H1 (cell line): ENCODE data around the gene CNOT3. TPM values are rescaled to one million over a fixed set of nuclear protein-coding genes. Genes with fewer than 3 reads are reported as not detected.

Experiments used
- CTCF ChIA-PET: fragments of 300-600 bp; sonication (Branson Sonifier 250); formaldehyde crosslinking; loops from one replicate; lab custom pipeline; 2021; ENCODE audit not compliant: partially characterized antibody; lab: Charles Lee
- POLR2A ChIA-PET: fragments of 300-600 bp; sonication (Branson Sonifier 250); formaldehyde crosslinking; loops from one replicate; lab custom pipeline; 2021; ENCODE audit warnings: inconsistent platforms; ENCODE audit not compliant: partially characterized antibody; lab: Charles Lee
- DNase-seq, 2 experiments: peaks; one replicate each; pipeline versions ENCODE4 v3.0.0 to v3.0.0-alpha.2; 2010 to 2022; ENCODE audit warnings: low spot score in 2 of 2, low read depth in 1 of 2, mixed read lengths in 1 of 2
- FAIRE-seq: peaks from 2 replicates; lab custom pipeline; 2011; peaks lifted over from hg19 to GRCh38; lab: Jason Lieb, UNC
- H2AFZ ChIP-seq: 2 replicates; pipeline ENCODE4 v1.8.1; 2012; ENCODE audit warnings: low read length, inconsistent platforms
- H2AK5ac ChIP-seq: 2 replicates; pipeline ENCODE4 v1.6.1; 2013; ENCODE audit warnings: low read depth, low read length
- H2BK120ac ChIP-seq: replicated peaks from 2 replicates; pipeline ENCODE3; 2013; ENCODE audit warnings: low read depth, low read length, inconsistent platforms
- H2BK12ac ChIP-seq: 2 replicates; pipeline ENCODE4 v1.6.1; 2013; ENCODE audit warnings: low read depth, low read length
- H2BK15ac ChIP-seq: 2 replicates; pipeline ENCODE4 v1.6.1; 2013; ENCODE audit warnings: low read length
- H2BK20ac ChIP-seq: 2 replicates; pipeline ENCODE4 v1.6.1; 2013; ENCODE audit warnings: low read length
- H2BK5ac ChIP-seq: 2 replicates; pipeline ENCODE4 v1.6.1; 2013; ENCODE audit warnings: low read depth, low read length
- H3K14ac ChIP-seq: 2 replicates; pipeline ENCODE4 v1.6.1; 2013; ENCODE audit warnings: inconsistent platforms; ENCODE audit not compliant: insufficient read length
- H3K18ac ChIP-seq: 2 replicates; pipeline ENCODE4 v1.6.1; 2013; ENCODE audit warnings: low read length; ENCODE audit errors: extremely low read depth
- H3K23ac ChIP-seq: 2 replicates; pipeline ENCODE4 v1.6.1; 2013; ENCODE audit warnings: inconsistent platforms; ENCODE audit not compliant: insufficient read length
- H3K23me2 ChIP-seq: 2 replicates; pipeline ENCODE4 v1.6.1; 2013; ENCODE audit warnings: low read depth, low read length
- H3K27ac ChIP-seq: 2 replicates; pipeline ENCODE4 v1.6.1; 2011; ENCODE audit warnings: low read depth, low read length, inconsistent platforms
- H3K27me3 ChIP-seq, 4 experiments: replicated peaks in 1 of 4; 1 replicate in 1 of 4; 2 replicates in 3 of 4; pipeline versions ENCODE4 v1.6.1 to v1.8.1; 2011 to 2013; ENCODE audit warnings: low read length in 3 of 4, mild to moderate bottlenecking in 3 of 4, inconsistent platforms in 2 of 4, mixed read lengths in 2 of 4, moderate library complexity in 1 of 4; ENCODE audit not compliant: control insufficient read depth in 3 of 4, insufficient read depth in 3 of 4; ENCODE audit errors: extremely low read depth in 1 of 4
- H3K36me3 ChIP-seq, 4 experiments: 2 replicates each; pipeline versions ENCODE4 v1.6.1 to v1.8.1; 2011 to 2013; ENCODE audit warnings: mild to moderate bottlenecking in 4 of 4, low read length in 3 of 4, moderate library complexity in 2 of 4, control low read depth in 1 of 4, inconsistent platforms in 1 of 4; ENCODE audit not compliant: insufficient read depth in 4 of 4, control insufficient read depth in 2 of 4
- H3K4ac ChIP-seq: replicated peaks from 2 replicates; pipeline ENCODE3; 2013; ENCODE audit warnings: low read length, low read depth, mixed read lengths, inconsistent platforms; ENCODE audit not compliant: insufficient read length
- H3K4me1 ChIP-seq, 4 experiments: replicated peaks in 1 of 4; 1 replicate in 1 of 4; 2 replicates in 3 of 4; pipeline versions ENCODE4 v1.6.1 to v1.8.1; 2011 to 2013; ENCODE audit warnings: low read length in 3 of 4, inconsistent platforms in 2 of 4, mixed read lengths in 1 of 4; ENCODE audit not compliant: insufficient read depth in 4 of 4, control insufficient read depth in 3 of 4
- H3K4me2 ChIP-seq, 2 experiments: 2 replicates each; pipeline versions ENCODE4 v1.6.1 to v1.8.1; 2011 to 2013; ENCODE audit warnings: low read depth in 2 of 2, low read length in 2 of 2, control low read depth in 1 of 2, inconsistent platforms in 1 of 2, mild to moderate bottlenecking in 1 of 2; ENCODE audit not compliant: insufficient read depth in 1 of 2
- H3K4me3 ChIP-seq, 4 experiments: fragments of 200-600, 300-600 bp in 1 of 4; sonication (generic), shearing (Covaris generic), sonication (Bioruptor Twin) in 1 of 4; 2 replicates each; pipeline versions ENCODE4 v1.5.1 to v1.8.1; 2011 to 2016; ENCODE audit warnings: low read length in 4 of 4, low read depth in 3 of 4, control low read depth in 2 of 4, inconsistent platforms in 2 of 4, mild to moderate bottlenecking in 2 of 4, mixed read lengths in 1 of 4, moderate library complexity in 1 of 4; ENCODE audit not compliant: insufficient read depth in 2 of 4; ENCODE audit errors: extremely low read depth in 1 of 4
- H3K56ac ChIP-seq: replicated peaks from 2 replicates; pipeline ENCODE3; 2013; ENCODE audit warnings: low read depth, mild to moderate bottlenecking, mixed read lengths, low read length, inconsistent platforms; ENCODE audit not compliant: insufficient read length
- H3K79me1 ChIP-seq: 2 replicates; pipeline ENCODE4 v1.6.1; 2013; ENCODE audit warnings: low read depth, low read length, control low read depth
- H3K79me2 ChIP-seq, 2 experiments: 2 replicates each; pipeline versions ENCODE4 v1.6.1 to v1.8.1; 2012 to 2013; ENCODE audit warnings: low read length in 2 of 2, mild to moderate bottlenecking in 2 of 2, inconsistent platforms in 1 of 2; ENCODE audit not compliant: insufficient read depth in 2 of 2, control insufficient read depth in 1 of 2
- H3K9ac ChIP-seq, 4 experiments: replicated peaks in 1 of 4; 1 replicate in 1 of 4; 2 replicates in 3 of 4; pipeline versions ENCODE4 v1.6.1 to v1.8.1; 2011 to 2013; ENCODE audit warnings: low read depth in 3 of 4, low read length in 3 of 4, control low read depth in 2 of 4, mild to moderate bottlenecking in 2 of 4, moderate library complexity in 2 of 4, inconsistent platforms in 1 of 4; ENCODE audit errors: extremely low read depth in 1 of 4
- H3K9me3 ChIP-seq, 2 experiments: 2 replicates each; pipeline versions ENCODE4 v1.6.1 to v1.8.1; 2012 to 2013; ENCODE audit warnings: mild to moderate bottlenecking in 2 of 2, moderate library complexity in 2 of 2, control low read depth in 1 of 2, inconsistent platforms in 1 of 2, low read depth in 1 of 2, low read length in 1 of 2, mixed read lengths in 1 of 2; ENCODE audit not compliant: insufficient read depth in 2 of 2
- H4K20me1 ChIP-seq, 2 experiments: replicated peaks in 1 of 2; 2 replicates each; pipeline versions ENCODE3 to v1.8.1; 2011 to 2013; ENCODE audit warnings: inconsistent platforms in 2 of 2, low read length in 2 of 2, mild to moderate bottlenecking in 1 of 2; ENCODE audit not compliant: insufficient read depth in 2 of 2, control insufficient read depth in 1 of 2
- H4K5ac ChIP-seq: 2 replicates; pipeline ENCODE4 v1.6.1; 2013; ENCODE audit warnings: low read length, low read depth, mixed read lengths, inconsistent platforms; ENCODE audit not compliant: insufficient read length
- H4K8ac ChIP-seq: 2 replicates; pipeline ENCODE4 v1.8.0; 2013; ENCODE audit warnings: mild to moderate bottlenecking, moderate library complexity, low read length, inconsistent platforms; ENCODE audit not compliant: insufficient read depth; ENCODE audit errors: extremely low read depth
- H4K91ac ChIP-seq: replicated peaks from 2 replicates; pipeline ENCODE3; 2013; ENCODE audit warnings: low read length, mixed read lengths, inconsistent platforms; ENCODE audit not compliant: insufficient read length
- CTBP2 ChIP-seq: IDR thresholded peaks from 2 replicates; pipeline ENCODE4 v1.7.0; 2011; ENCODE audit warnings: borderline replicate concordance, mild to moderate bottlenecking, moderate library complexity, mixed read lengths, low read length; ENCODE audit not compliant: insufficient read depth, insufficient read length
- EZH2 ChIP-seq: fragments of 200-600 bp; sonication (generic); IDR thresholded peaks from 2 replicates; pipeline ENCODE4 v1.7.1; 2012; ENCODE audit warnings: low read depth, mild to moderate bottlenecking, moderate library complexity, low read length, inconsistent platforms; ENCODE audit not compliant: severe bottlenecking
- KDM5A ChIP-seq: fragments of 200-600 bp; IDR thresholded peaks from 2 replicates; pipeline ENCODE4 v1.7.1; 2012; ENCODE audit warnings: mild to moderate bottlenecking, low read length, inconsistent platforms, mixed read lengths
- NANOG ChIP-seq: IDR thresholded peaks from 2 replicates; pipeline ENCODE4 v1.6.1; 2011; ENCODE audit warnings: low read length, low read depth, mild to moderate bottlenecking, inconsistent platforms; ENCODE audit not compliant: insufficient read depth, poor library complexity, severe bottlenecking
- POU5F1 ChIP-seq: IDR thresholded peaks from 2 replicates; pipeline ENCODE4 v1.6.1; 2011; ENCODE audit warnings: low read depth, mild to moderate bottlenecking, low read length, moderate library complexity
- TCF12 ChIP-seq: IDR thresholded peaks from 2 replicates; pipeline ENCODE4 v1.6.1; 2011; ENCODE audit warnings: low read depth, mild to moderate bottlenecking, low read length
- USF2 ChIP-seq: IDR thresholded peaks from 2 replicates; pipeline ENCODE4 v1.6.1; 2011; ENCODE audit warnings: low read length, improper control_type of control experiment
- ZNF274 ChIP-seq: IDR thresholded peaks from 2 replicates; pipeline ENCODE4 v1.7.0; 2012; ENCODE audit warnings: low read length, borderline replicate concordance; ENCODE audit errors: extremely low read depth
- WGBS, 2 experiments: shearing (Covaris generic) in 1 of 2; methylation state at CpG; one replicate each; pipeline versions ENCODE4 v1.1.6 to v1.1.7; 2013 to 2015; ENCODE audit warnings: low lambda C conversion rate in 2 of 2, mixed read lengths in 2 of 2, inconsistent platforms in 1 of 2, low coverage in 1 of 2, missing lambda C conversion rate in 1 of 2; ENCODE audit not compliant: insufficient replicate concordance in 2 of 2, insufficient coverage in 1 of 2, insufficient read length in 1 of 2; ENCODE audit errors: extremely low coverage in 1 of 2, missing lambda C conversion rate in 1 of 2; 5-methylcytosine and 5-hydroxymethylcytosine counted together
- polyA plus RNA-seq, 7 experiments: library from polyadenylated mRNA; depleted of rRNA in 3 of 7; stranded (reverse) in 5 of 7; unstranded in 2 of 7; fragments of >200 nt in 5 of 7; fragments of 200-250 nt in 2 of 7; gene quantifications; 1 replicate in 5 of 7; 2 replicates in 1 of 7; 4 replicates in 1 of 7; pipeline versions ENCODE4 v1.2.1 to v1.2.3, GENCODE V29; 2011 to 2013; ENCODE audit warnings: missing spikeins in 2 of 7, mixed read lengths in 2 of 7
- total RNA-seq: library from RNA; stranded (reverse); fragmentation: NEBNext Ultra II Directional; extraction: Animal tissue kit (Norgen Biotek cat#: 25700); gene quantifications from 2 replicates; pipeline ENCODE4 v1.2.1, GENCODE V29; 2021
- TF ChIP-seq, protein P1 (sequence below), 3 experiments: IDR thresholded peaks; 1 replicate in 2 of 3; 2 replicates in 1 of 3; pipeline versions ENCODE4 v1.5.1 to v1.6.1; 2011; ENCODE audit warnings: low read length in 3 of 3, mild to moderate bottlenecking in 3 of 3, inconsistent platforms in 2 of 3, low read depth in 1 of 3, moderate library complexity in 1 of 3; ENCODE audit not compliant: insufficient read depth in 1 of 3; ENCODE audit errors: control extremely low read depth in 1 of 3

CNOT3 gene
- total and polyA plus RNA-seq, 2 of the 8 experiments (the other 6 are each of a cell fraction or from before 2014, with no cell fraction given), result 21.2 to 86.4 TPM

- no peaks in the 10 kb centered on the region for H3K27me3 ChIP-seq
- CTCF ChIA-PET, result interaction anchor here (0.8 to 1.1 kb wide), 2 partner anchors 11 to 28 kb away, joined by 3 read pairs; no protein-coding TSS in a partner anchor
- H3K27ac ChIP-seq, result no peak overlapping the region
- H3K23me2 ChIP-seq, result peaks cover 1% of the 10 kb centered on the region; the same call in 1 of the 2 replicates
- peaks cover 3 to 21% of the 10 kb centered on the region in 2 experiments; a peak in 3 of 4 replicates for H3K79me2 ChIP-seq
- peaks cover 0 to 12% (median 4%) of the 10 kb centered on the region in 4 experiments; a peak in 5 of 7 replicates for H3K4me1 ChIP-seq
- DNase-seq (no peak), FAIRE-seq (no peak)
- H3K14ac ChIP-seq, result no peak overlapping the region
- no peak overlapping the region for H3K4me3 ChIP-seq
- H3K4ac ChIP-seq, result no peak overlapping the region
- no peak overlapping the region for H2AFZ ChIP-seq
- no peak overlapping the region for H3K56ac ChIP-seq
- H2BK20ac ChIP-seq, result no peak overlapping the region
- no peak overlapping the region for H3K23ac ChIP-seq
- no peak overlapping the region for H2BK15ac ChIP-seq
- H3K79me1 ChIP-seq, result peaks cover 7% of the 10 kb centered on the region; the same call in 1 of the 2 replicates
- H2BK12ac ChIP-seq, result no peak overlapping the region
- no peak overlapping the region for H4K91ac ChIP-seq
- no peak overlapping the region for H3K9ac ChIP-seq
- H4K20me1 ChIP-seq, result peaks cover 7 to 23% of the 10 kb centered on the region in 2 experiments
- POLR2A ChIA-PET, result interaction anchor here (0.5 to 28.7 kb wide), 7 partner anchors 8 to 278 kb away, joined by 3 to 909 read pairs (median 4); partner anchors contain the start of genes RPS9, TMC4 and TSEN34
- no peak overlapping the region for H2BK5ac ChIP-seq
- no peaks in the 10 kb centered on the region for H3K9me3 ChIP-seq
- peaks cover 6 to 14% (median 7%) of the 10 kb centered on the region in 4 experiments; a peak in 6 of 8 replicates for H3K36me3 ChIP-seq
- no peak overlapping the region for H2AK5ac ChIP-seq
- H3K18ac ChIP-seq, result no peak overlapping the region
- WGBS, 2 experiments, result 87% methylated on average over 11 of the region's 11 CpGs; no CpG with 5 or more reads in 1 of the 2 experiments
- no peak overlapping the region for H4K8ac ChIP-seq
- no peak overlapping the region for H3K4me2 ChIP-seq
- H4K5ac ChIP-seq, result no peak overlapping the region
- no peak overlapping the region for H2BK120ac ChIP-seq
- TF ChIP-seq POU5F1, result no peak
- TF ChIP-seq KDM5A, result no peak
- no peak for TF ChIP-seq TCF12
- no peak for TF ChIP-seq USF2
- no peak for TF ChIP-seq EZH2
- TF ChIP-seq CTBP2, result no peak
- TF ChIP-seq ZNF274, result no peak
- no peak for TF ChIP-seq NANOG
- TF ChIP-seq, protein P1, sequence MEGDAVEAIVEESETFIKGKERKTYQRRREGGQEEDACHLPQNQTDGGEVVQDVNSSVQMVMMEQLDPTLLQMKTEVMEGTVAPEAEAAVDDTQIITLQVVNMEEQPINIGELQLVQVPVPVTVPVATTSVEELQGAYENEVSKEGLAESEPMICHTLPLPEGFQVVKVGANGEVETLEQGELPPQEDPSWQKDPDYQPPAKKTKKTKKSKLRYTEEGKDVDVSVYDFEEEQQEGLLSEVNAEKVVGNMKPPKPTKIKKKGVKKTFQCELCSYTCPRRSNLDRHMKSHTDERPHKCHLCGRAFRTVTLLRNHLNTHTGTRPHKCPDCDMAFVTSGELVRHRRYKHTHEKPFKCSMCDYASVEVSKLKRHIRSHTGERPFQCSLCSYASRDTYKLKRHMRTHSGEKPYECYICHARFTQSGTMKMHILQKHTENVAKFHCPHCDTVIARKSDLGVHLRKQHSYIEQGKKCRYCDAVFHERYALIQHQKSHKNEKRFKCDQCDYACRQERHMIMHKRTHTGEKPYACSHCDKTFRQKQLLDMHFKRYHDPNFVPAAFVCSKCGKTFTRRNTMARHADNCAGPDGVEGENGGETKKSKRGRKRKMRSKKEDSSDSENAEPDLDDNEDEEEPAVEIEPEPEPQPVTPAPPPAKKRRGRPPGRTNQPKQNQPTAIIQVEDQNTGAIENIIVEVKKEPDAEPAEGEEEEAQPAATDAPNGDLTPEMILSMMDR (IDR thresholded peaks at IDR 0.05; ENCODE audit: control extremely low read depth in 1 of 3, insufficient read depth in 1 of 3, low read depth in 1 of 3, low read length in 3 of 3), result no peak
Measured at GRCh38 chr19:54183431-54183830, 45.9 kb downstream of the CNOT3 start.
